CD14-positive monocyte (primary cell): ENCODE measurements around the gene EPHB2. TPM values are rescaled to one million over a fixed set of nuclear protein-coding genes. Genes with fewer than 3 reads are reported as not detected.

Experiments used
- DNase-seq, 3 donors: peaks; one replicate each; pipeline ENCODE4 v3.0.0-alpha.2; 2011 to 2022
- H2AFZ ChIP-seq: 2 replicates; pipeline ENCODE4 v1.6.0; 2012; ENCODE audit warnings: mild to moderate bottlenecking, low read depth, low read length, inconsistent platforms; ENCODE audit not compliant: insufficient read depth, poor library complexity, severe bottlenecking
- H3K27ac ChIP-seq, 2 donors: 1 replicate in 1 of 2; 2 replicates in 1 of 2; pipeline ENCODE4 v1.5.1; 2012 to 2013; ENCODE audit warnings: low read length in 2 of 2, control low read depth in 1 of 2, inconsistent platforms in 1 of 2, low read depth in 1 of 2, mild to moderate bottlenecking in 1 of 2
- H3K27me3 ChIP-seq, 2 donors: one replicate each; pipeline versions ENCODE4 v1.6.0 to v1.6.1; 2011 to 2013; ENCODE audit warnings: low read length in 2 of 2; ENCODE audit not compliant: control insufficient read depth in 2 of 2, insufficient read depth in 2 of 2
- H3K36me3 ChIP-seq, 2 donors: replicated peaks in 1 of 2; 1 replicate in 1 of 2; 2 replicates in 1 of 2; pipeline versions ENCODE4 v1.5.1 to v1.6.1; 2012 to 2013; ENCODE audit warnings: low read length in 2 of 2, control low read depth in 1 of 2, inconsistent platforms in 1 of 2, mild to moderate bottlenecking in 1 of 2; ENCODE audit not compliant: insufficient read depth in 2 of 2, control insufficient read depth in 1 of 2
- H3K4me1 ChIP-seq, 2 donors: 1 replicate in 1 of 2; 2 replicates in 1 of 2; pipeline versions ENCODE4 v1.5.1 to v1.6.1; 2012 to 2013; ENCODE audit warnings: low read length in 2 of 2, control low read depth in 1 of 2, inconsistent platforms in 1 of 2, mild to moderate bottlenecking in 1 of 2, moderate library complexity in 1 of 2; ENCODE audit not compliant: insufficient read depth in 2 of 2, control insufficient read depth in 1 of 2
- H3K4me2 ChIP-seq: replicated peaks from 2 replicates; pipeline ENCODE3; 2012; ENCODE audit warnings: low read length, moderate library complexity, mild to moderate bottlenecking; ENCODE audit not compliant: poor library complexity, severe bottlenecking; ENCODE audit errors: extremely low read depth
- H3K4me3 ChIP-seq, 3 experiments: fragments of 200-600 bp in 1 of 3; sonication (generic) in 1 of 3; replicated peaks in 1 of 3; 1 replicate in 2 of 3; 2 replicates in 1 of 3; pipeline ENCODE4 v1.5.1; 2011 to 2013; ENCODE audit warnings: low read length in 3 of 3, mild to moderate bottlenecking in 3 of 3, control low read depth in 2 of 3, low read depth in 2 of 3, inconsistent platforms in 1 of 3, moderate library complexity in 1 of 3
- H3K79me2 ChIP-seq: 2 replicates; pipeline ENCODE4 v1.6.0; 2012; ENCODE audit warnings: mild to moderate bottlenecking, control low read depth, inconsistent platforms, low read length, moderate library complexity; ENCODE audit not compliant: insufficient read depth
- H3K9ac ChIP-seq: 2 replicates; pipeline ENCODE4 v1.6.0; 2017; ENCODE audit warnings: low read length, mild to moderate bottlenecking; ENCODE audit not compliant: insufficient read depth, poor library complexity, severe bottlenecking
- H3K9me3 ChIP-seq, 2 donors: replicated peaks in 1 of 2; 1 replicate in 1 of 2; 2 replicates in 1 of 2; pipeline versions ENCODE4 v1.5.1 to v1.6.1; 2012 to 2013; ENCODE audit warnings: low read length in 2 of 2, control low read depth in 1 of 2; ENCODE audit not compliant: control insufficient read depth in 1 of 2, insufficient read depth in 1 of 2
- H4K20me1 ChIP-seq: 2 replicates; pipeline ENCODE4 v1.6.0; 2012; ENCODE audit warnings: mild to moderate bottlenecking, low read length, control low read depth, moderate library complexity; ENCODE audit not compliant: insufficient read depth
- H3K27ac Mint-ChIP-seq, 7 donors: one replicate each; pipeline ENCODE4 v1.8.0; 2020; ENCODE audit warnings: mild to moderate bottlenecking in 7 of 7, mixed read lengths in 7 of 7, moderate library complexity in 6 of 7, inconsistent platforms in 2 of 7
- H3K27me3 Mint-ChIP-seq, 3 donors: one replicate each; pipeline ENCODE4 v1.8.0; 2021 to 2022; ENCODE audit warnings: low read depth in 3 of 3, mild to moderate bottlenecking in 3 of 3, mixed read lengths in 3 of 3, moderate library complexity in 3 of 3, inconsistent platforms in 1 of 3
- H3K36me3 Mint-ChIP-seq, 2 donors: one replicate each; pipeline ENCODE4 v1.8.0; 2020; ENCODE audit warnings: mixed read lengths in 2 of 2, inconsistent platforms in 1 of 2, mild to moderate bottlenecking in 1 of 2
- H3K4me1 Mint-ChIP-seq: one replicate; pipeline ENCODE4 v1.8.0; 2020; ENCODE audit warnings: mild to moderate bottlenecking, mixed read lengths
- H3K4me3 Mint-ChIP-seq, 2 donors: one replicate each; pipeline ENCODE4 v1.8.0; 2020; ENCODE audit warnings: mild to moderate bottlenecking in 2 of 2, mixed read lengths in 2 of 2, moderate library complexity in 1 of 2
- H3K9me3 Mint-ChIP-seq, 7 donors: one replicate each; pipeline ENCODE4 v1.8.0; 2020 to 2022; ENCODE audit warnings: mixed read lengths in 7 of 7, mild to moderate bottlenecking in 6 of 7, moderate library complexity in 6 of 7, inconsistent platforms in 2 of 7
- WGBS: methylation state at CpG from one replicate; pipeline ENCODE4 v1.1.5; 2013; ENCODE audit warnings: missing lambda C conversion rate; ENCODE audit not compliant: insufficient coverage; 5-methylcytosine and 5-hydroxymethylcytosine counted together
- intact Hi-C, 2 donors: fragments of 100-400 bp; cut with micrococcal nuclease; formaldehyde crosslinking; loops; one replicate each; pipeline versions ENCODE4 v1.15.0 to v1.15.1; 2023
- polyA plus RNA-seq, 3 donors: library from polyadenylated mRNA; depleted of rRNA in 1 of 3; unstranded in 2 of 3; stranded (reverse) in 1 of 3; fragments of 300-500 nt in 2 of 3; fragments of >200 nt in 1 of 3; fragmentation: Illumina TruSeq in 2 of 3; gene quantifications; 1 replicate in 2 of 3; 2 replicates in 1 of 3; pipeline ENCODE4 v1.2.3, GENCODE V29; 2012 to 2021
- small RNA-seq: library from RNA; depleted of rRNA; stranded (forward); fragments of <200 nt; gene quantifications from one replicate; pipeline ENCODE3, GENCODE V24; 2012; ENCODE audit warnings: low read depth; ENCODE audit not compliant: insufficient read length
- TF ChIP-seq, protein P1 (sequence below): fragments of 200-600 bp; IDR thresholded peaks from one replicate; pipeline ENCODE4 v1.8.0; 2022; ENCODE audit warnings: antibody characterized with exemption, mild to moderate bottlenecking

Gene EPHB2
- polyA plus RNA-seq, 3 donors: 2.9 to 5.6 (median 3.4) TPM

DNA sequence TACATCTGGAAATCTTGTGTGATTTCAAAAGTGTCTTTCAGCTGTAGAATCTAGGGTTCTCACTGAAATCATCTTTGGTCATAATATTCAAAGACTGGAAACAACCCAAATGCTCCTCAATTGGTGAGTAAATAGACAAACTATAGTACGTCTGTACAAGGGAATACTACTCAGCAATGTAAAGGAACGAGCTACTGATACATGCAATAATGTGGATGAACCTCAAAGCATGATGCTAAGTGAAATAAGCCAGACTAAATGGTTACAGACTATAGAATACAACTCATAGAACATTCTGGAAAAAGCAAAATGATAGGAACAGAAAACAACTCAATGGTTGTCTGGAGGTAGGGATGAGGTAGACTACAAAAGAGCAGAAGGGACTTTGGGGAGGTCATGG, 259.5 kb downstream of the EPHB2 start:
- H3K9me3 Mint-ChIP-seq: peaks cover 2 to 6% (median 4%) of the 10 kb centered on the region in 7 donors
- Histone ChIP-seq H3K4me3 (no peak overlapping the region), H3K27me3 (peaks cover 16 to 22% of the 10 kb centered on the region in 2 donors), H3K9me3 (no peaks in the 10 kb centered on the region), H3K9ac (no peak overlapping the region), H2AFZ (no peak overlapping the region), H3K79me2 (no peaks in the 10 kb centered on the region), H3K4me1 (no peaks in the 10 kb centered on the region), H4K20me1 (no peaks in the 10 kb centered on the region), H3K4me2 (no peak overlapping the region), H3K27ac (no peak overlapping the region), H3K36me3 (no peaks in the 10 kb centered on the region)
- H3K27me3 Mint-ChIP-seq: peaks cover 27 to 45% (median 31%) of the 10 kb centered on the region in 3 donors
- H3K4me3 Mint-ChIP-seq: no peak overlapping the region
- TF ChIP-seq, protein P1, sequence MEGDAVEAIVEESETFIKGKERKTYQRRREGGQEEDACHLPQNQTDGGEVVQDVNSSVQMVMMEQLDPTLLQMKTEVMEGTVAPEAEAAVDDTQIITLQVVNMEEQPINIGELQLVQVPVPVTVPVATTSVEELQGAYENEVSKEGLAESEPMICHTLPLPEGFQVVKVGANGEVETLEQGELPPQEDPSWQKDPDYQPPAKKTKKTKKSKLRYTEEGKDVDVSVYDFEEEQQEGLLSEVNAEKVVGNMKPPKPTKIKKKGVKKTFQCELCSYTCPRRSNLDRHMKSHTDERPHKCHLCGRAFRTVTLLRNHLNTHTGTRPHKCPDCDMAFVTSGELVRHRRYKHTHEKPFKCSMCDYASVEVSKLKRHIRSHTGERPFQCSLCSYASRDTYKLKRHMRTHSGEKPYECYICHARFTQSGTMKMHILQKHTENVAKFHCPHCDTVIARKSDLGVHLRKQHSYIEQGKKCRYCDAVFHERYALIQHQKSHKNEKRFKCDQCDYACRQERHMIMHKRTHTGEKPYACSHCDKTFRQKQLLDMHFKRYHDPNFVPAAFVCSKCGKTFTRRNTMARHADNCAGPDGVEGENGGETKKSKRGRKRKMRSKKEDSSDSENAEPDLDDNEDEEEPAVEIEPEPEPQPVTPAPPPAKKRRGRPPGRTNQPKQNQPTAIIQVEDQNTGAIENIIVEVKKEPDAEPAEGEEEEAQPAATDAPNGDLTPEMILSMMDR: no peak
- DNase-seq: no peak
- no CpG with 5 or more reads among the region's 2 CpGs for WGBS
- H3K36me3 Mint-ChIP-seq: no peaks in the 10 kb centered on the region
- intact Hi-C loops: no loop called here
- no peaks in the 10 kb centered on the region for H3K4me1 Mint-ChIP-seq
- H3K27ac Mint-ChIP-seq: no peak overlapping the region

Small RNA genes within 50 kb of the gene (small RNA-seq; reads per million reads assigned to genes)
- not detected for gene MIR4253
- gene MIR4684: not detected

Other genes with a start within 250 kb of the EPHB2 start
- gene EPHA8, start 147.3 kb upstream of the EPHB2 start, polyA plus RNA-seq: under 1 TPM in 1 of 3 donors, not detected in 2; 0.04 TPM
- gene C1QA, start 74.2 kb upstream of the EPHB2 start, polyA plus RNA-seq: 10 to 100 TPM; 14.5 to 19.6 (median 16.3) TPM
- 1 to 10 TPM in 1 of 3 donors, under 1 TPM in 2; 0.74 to 3.6 (median 0.85) TPM for gene C1QC, start 67.2 kb upstream of the EPHB2 start, polyA plus RNA-seq
- 10 to 100 TPM in 1 of 3 donors, 1 to 10 TPM in 2; 3.9 to 15.4 (median 6.4) TPM for gene C1QB, start 57.6 kb upstream of the EPHB2 start, polyA plus RNA-seq